Measurements from ENCODE around the gene PCDH15. TPM values are rescaled to one million over a fixed set of nuclear protein-coding genes. Genes with fewer than 3 reads are reported as not detected.

PCDH15 gene
- total RNA-seq, 4 donors from 2014 or later, result 0.14 to 0.48 (median 0.37) TPM; not detected in 1

- H3K36me3 ChIP-seq, result no peaks in the 10 kb centered on the region
- WGBS, 2 donors (ENCODE audit: low coverage in 1 of 2), result 80% methylated on average over 3 of the region's 3 CpGs; no CpG with 5 or more reads in 1 of the 2 donors
- intact Hi-C loops (cut with DNase I; ENCODE audit: low total_unique reads), result no loop called here
- in situ Hi-C loops (cut with MboI; ENCODE audit: low pct_ligation_motif_present in 1 of 4, low pct_unique_long_range_greater_than_20kb in 1 of 4, low sequenced_read_pairs in 3 of 4), result no loop called here
- H3K9me3 ChIP-seq, result no peaks in the 10 kb centered on the region
- H3K4me3 ChIP-seq, result no peak overlapping the region
- no peaks in the 10 kb centered on the region for H3K27me3 ChIP-seq
- no peak for DNase-seq
- no peak overlapping the region for H3K27ac ChIP-seq
- H3K4me1 ChIP-seq, result no peaks in the 10 kb centered on the region
- no peak for TF ChIP-seq POLR2A (IDR thresholded peaks at IDR 0.05)
- TF ChIP-seq CTCF (IDR thresholded peaks at IDR 0.05), result no peak
- TF ChIP-seq POLR2AphosphoS5 (IDR thresholded peaks at IDR 0.05), result no peak
- no peak for TF ChIP-seq EP300 (IDR thresholded peaks at IDR 0.05; ENCODE audit: low read depth)
Observed at GRCh38 chr10:53978301-53978700, 822.7 kb downstream of the PCDH15 start.

GRCh38 chr10:53977267-53977666, 823.8 kb downstream of the PCDH15 start:
- Histone ChIP-seq H3K27me3 (no peaks in the 10 kb centered on the region), H3K4me3 (no peak overlapping the region), H3K36me3 (no peaks in the 10 kb centered on the region), H3K4me1 (no peaks in the 10 kb centered on the region), H3K9me3 (no peaks in the 10 kb centered on the region), H3K27ac (no peak overlapping the region)
- no peak for TF ChIP-seq CTCF (IDR thresholded peaks at IDR 0.05)
- no peak for TF ChIP-seq EP300 (IDR thresholded peaks at IDR 0.05; ENCODE audit: low read depth)
- TF ChIP-seq POLR2A (IDR thresholded peaks at IDR 0.05), result no peak
- no peak for TF ChIP-seq POLR2AphosphoS5 (IDR thresholded peaks at IDR 0.05)
- intact Hi-C loops (cut with DNase I; ENCODE audit: low total_unique reads) (no loop called here), in situ Hi-C loops (cut with MboI; ENCODE audit: low pct_ligation_motif_present in 1 of 4, low pct_unique_long_range_greater_than_20kb in 1 of 4, low sequenced_read_pairs in 3 of 4) (no loop called here)
- DNase-seq, result no peak
- WGBS, 2 donors (ENCODE audit: low coverage in 1 of 2), result 74 to 80% methylated on average over 1 to 2 of the region's 2 CpGs

GRCh38 chr10:53957401-53957800, 843.6 kb downstream of the PCDH15 start:
- Histone ChIP-seq H3K9me3 (no peaks in the 10 kb centered on the region), H3K27me3 (no peaks in the 10 kb centered on the region), H3K4me1 (no peaks in the 10 kb centered on the region), H3K4me3 (no peak overlapping the region), H3K36me3 (no peaks in the 10 kb centered on the region), H3K27ac (no peak overlapping the region)
- no peak for TF ChIP-seq EP300 (IDR thresholded peaks at IDR 0.05; ENCODE audit: low read depth)
- no peak for TF ChIP-seq POLR2A (IDR thresholded peaks at IDR 0.05)
- no peak for TF ChIP-seq POLR2AphosphoS5 (IDR thresholded peaks at IDR 0.05)
- TF ChIP-seq CTCF (IDR thresholded peaks at IDR 0.05), result no peak
- in situ Hi-C loops (cut with MboI; ENCODE audit: low pct_ligation_motif_present in 1 of 4, low pct_unique_long_range_greater_than_20kb in 1 of 4, low sequenced_read_pairs in 3 of 4) (no loop called here), intact Hi-C loops (cut with DNase I; ENCODE audit: low total_unique reads) (no loop called here)
- DNase-seq, result no peak
- 56 to 75% methylated on average over 3 of the region's 3 CpGs for WGBS, 2 donors (ENCODE audit: low coverage in 1 of 2)

- 85 to 89% methylated on average over 6 of the region's 6 CpGs for WGBS, 2 donors (ENCODE audit: low coverage in 1 of 2)
- TF ChIP-seq CTCF (IDR thresholded peaks at IDR 0.05) (no peak), EP300 (IDR thresholded peaks at IDR 0.05; ENCODE audit: low read depth) (no peak), POLR2A (IDR thresholded peaks at IDR 0.05) (no peak), POLR2AphosphoS5 (IDR thresholded peaks at IDR 0.05) (no peak)
- Histone ChIP-seq H3K27me3 (no peaks in the 10 kb centered on the region), H3K9me3 (no peaks in the 10 kb centered on the region), H3K27ac (no peak overlapping the region), H3K36me3 (no peaks in the 10 kb centered on the region), H3K4me3 (no peak overlapping the region), H3K4me1 (no peaks in the 10 kb centered on the region)
- in situ Hi-C loops (cut with MboI; ENCODE audit: low pct_ligation_motif_present in 1 of 4, low pct_unique_long_range_greater_than_20kb in 1 of 4, low sequenced_read_pairs in 3 of 4) (no loop called here), intact Hi-C loops (cut with DNase I; ENCODE audit: low total_unique reads) (no loop called here)
- DNase-seq, result no peak
Observed at GRCh38 chr10:53955091-53955490, 845.9 kb downstream of the PCDH15 start.
